GM11168 (cell line): ENCODE data around the gene PRR5.

ENCODE experiments used
- in situ Hi-C: fragments of 300-500 bp; cut with MboI; formaldehyde crosslinking; loops from one replicate; pipeline ENCODE4 v1.12.0; 2022; ENCODE audit warnings: low sequenced_read_pairs; ENCODE audit not compliant: unreplicated experiment

Gene PRR5

DNA sequence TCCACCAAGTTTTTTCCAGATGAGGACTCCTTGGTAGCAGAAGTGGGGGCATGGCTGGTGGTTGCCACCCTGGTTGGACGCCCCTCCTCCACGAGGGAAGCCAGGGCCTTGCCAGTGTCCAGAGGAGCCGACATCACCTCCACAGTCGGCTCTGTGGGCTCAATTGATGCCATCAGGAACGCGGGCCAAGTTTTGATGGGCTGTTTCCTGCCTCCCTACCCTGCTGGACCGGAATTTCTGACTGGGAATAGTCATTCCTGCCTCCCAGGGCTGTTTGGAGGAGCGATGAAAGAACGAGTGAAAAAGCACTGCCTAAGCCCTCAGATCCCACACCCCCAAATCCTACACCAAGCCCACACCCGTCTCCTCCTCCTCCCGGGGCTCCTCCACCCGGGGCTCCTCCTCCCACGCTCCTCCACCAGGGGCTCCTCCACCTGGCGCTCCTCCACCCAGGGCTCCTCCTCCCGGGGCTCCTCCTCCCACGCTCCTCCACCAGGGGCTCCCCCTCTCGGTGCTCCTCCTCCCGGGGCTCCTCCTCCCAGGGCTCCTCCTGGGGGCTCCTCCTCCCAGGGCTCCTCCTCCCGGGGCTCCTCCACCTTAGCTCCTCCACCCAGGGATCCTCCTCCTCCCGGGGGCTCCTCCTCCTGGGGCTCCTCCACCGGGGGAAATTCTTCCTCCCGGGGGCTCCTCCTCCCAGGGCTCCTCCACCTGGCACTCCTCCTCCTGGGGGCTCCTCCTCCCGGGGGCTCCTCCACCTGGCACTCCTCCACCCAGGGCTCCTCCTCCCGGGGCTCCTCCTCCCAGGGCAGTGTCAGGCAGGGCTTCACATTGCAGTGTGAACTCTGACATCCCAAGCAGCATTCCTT lies 10.0 kb upstream of the PRR5 start:
- in situ Hi-C loops, result no loop called here

DNA sequence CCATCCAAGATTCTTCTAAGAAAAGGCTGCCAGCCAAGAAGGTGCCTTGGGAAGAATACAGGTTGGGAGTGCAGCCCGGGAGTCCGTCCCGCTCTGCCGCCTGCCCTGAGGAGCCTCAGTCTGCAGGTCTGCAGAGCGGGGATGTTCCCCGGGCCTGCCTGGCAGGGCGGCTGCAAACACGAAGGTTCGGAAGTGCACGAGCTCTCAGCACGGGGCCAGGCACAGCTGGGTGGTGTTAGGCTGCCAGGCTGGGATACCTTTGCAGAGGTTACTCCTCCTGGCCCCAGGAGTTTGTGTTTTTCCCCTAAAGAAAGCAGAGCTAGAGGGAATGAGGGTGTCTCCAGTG lies 9.4 kb upstream of the PRR5 start:
- in situ Hi-C loops, result no loop called here

DNA sequence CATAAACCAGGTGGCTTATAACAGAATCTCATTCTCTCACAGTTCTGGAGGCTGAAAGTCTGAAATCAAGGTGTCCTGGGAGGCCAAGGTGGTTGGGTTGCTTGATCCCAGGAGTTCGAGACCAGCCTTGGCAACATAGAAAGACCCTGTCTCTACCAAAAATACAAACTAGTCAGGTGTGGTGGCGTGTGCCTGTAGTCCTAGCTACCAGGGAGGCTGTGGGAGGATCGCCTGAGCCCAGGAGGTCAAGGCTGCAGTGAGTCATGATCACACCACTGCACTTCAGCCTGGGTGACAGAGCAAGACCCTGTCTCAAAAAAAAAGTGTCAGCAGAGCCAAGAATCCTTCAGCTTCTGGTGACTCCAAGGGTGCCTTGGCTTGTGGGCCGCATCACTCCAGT lies 8.9 kb upstream of the PRR5 start:
- in situ Hi-C loops, result no loop called here

DNA sequence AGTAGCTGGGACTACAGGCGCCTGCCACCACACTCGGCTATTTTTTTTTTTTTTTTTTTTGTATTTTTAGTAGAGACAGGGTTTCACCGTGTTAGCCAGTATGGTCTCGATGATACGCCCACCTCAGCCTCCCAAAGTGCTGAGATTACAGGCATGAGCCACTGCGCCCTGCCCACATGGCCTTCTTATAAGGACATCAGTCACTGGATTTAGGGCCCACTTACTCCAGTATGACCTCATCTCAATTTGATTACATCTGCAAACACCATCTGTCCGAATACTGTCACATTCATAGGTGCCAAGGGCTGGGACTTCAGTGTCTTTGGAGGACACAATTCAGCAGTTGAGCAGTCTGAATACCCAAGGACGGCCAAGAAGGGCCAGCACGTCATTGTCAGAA lies 8.2 kb upstream of the PRR5 start:
- in situ Hi-C loops, result no loop called here

DNA sequence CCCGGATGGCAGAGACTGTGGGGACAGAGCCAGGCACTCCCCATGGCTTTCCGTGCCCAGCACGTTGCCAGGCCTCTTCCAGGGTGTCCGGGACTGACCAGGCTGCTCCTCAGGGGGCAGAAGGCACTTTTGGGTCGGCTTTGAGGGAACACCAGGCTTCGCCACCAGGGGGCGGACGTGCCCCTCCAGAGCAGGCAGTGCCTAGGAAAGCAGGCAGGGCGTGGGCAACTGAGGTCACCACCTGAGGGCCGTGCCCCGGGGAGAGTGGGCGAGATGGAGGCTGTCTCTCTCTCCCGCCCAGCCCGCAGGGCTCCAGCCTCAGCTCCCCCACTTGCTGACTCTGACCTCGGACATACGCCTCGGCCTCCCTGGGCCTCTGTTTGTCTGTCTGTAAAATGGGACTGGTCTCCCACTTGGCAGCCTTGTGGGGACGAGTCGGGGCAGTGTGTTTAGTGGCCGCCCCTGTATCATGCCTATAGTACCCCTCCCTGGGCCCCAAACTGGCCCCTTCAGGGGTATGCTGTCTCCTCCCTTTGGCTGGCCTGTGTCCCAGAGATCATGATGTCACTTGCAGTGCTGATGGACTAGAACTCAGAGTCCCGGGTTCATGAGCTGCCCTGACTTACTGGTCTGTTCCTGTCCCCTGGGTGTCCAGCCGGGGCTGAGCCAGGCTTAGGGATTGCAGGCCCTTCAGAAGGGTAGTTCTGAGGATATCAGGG lies 4.4 kb upstream of the PRR5 start:
- in situ Hi-C loops, result no loop called here

DNA sequence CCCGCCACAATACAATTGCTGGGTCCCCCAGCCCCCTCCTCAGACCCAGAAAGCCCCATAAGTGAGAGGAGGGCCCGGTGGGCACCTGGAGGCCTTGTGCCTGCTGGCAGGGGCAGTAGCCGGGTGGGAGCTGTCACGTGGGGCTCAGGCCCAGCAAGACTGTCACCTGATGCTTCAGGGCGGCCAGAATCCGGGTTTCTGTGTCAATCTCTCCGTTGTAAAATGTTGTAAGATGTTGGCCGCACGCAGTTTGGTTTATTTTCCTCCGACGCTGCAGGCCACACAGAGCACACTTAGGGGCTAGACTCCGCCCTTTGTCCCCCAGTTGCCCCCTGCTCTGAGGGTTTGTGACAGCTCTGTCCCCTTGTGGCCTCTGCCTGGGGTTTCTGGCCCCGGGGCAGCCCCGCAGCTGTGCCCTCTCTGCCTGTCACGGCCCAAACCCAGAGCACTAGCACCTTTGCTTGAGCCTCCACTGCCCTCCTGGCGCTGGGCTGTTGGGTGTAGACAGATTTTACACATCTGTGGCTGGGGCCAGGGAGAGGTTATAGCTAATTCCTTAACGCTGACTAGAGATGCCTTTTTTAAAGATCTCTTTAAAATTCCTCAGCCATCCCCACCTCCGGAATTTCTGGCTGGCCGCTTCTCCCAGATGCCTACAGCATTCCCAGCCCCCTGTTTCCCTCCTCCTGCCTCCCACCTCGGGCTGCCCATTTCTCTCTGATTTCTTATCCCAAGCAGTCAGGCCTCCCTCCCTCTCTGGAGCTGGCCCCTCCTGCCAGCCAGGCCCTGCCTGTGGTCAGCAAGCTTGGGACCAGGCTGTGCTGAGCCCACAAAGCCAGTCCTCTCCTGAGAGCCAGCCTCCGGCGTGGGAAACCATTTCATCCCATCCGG lies 3.2 kb upstream of the PRR5 start:
- in situ Hi-C loops, result no loop called here

DNA sequence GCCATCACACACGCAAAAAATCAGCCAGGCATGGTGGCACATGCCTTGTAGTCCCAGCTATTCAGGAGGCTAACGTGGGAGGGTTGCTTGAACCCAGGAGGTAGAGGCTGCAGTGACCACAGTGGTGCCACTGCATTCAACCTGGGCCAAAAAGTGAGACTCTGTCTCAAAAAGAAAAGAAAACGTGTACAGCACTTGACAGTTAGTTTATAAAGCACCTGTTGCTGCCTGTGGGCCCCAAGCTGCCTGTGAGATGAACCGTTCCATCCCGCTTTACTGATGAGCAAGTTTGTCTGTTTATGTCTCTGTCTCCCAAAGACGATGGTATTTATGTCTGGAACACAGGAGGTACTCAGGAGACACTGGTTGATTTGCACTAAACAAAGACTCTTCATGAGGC lies 1.5 kb upstream of the PRR5 start:
- in situ Hi-C loops, result no loop called here

DNA sequence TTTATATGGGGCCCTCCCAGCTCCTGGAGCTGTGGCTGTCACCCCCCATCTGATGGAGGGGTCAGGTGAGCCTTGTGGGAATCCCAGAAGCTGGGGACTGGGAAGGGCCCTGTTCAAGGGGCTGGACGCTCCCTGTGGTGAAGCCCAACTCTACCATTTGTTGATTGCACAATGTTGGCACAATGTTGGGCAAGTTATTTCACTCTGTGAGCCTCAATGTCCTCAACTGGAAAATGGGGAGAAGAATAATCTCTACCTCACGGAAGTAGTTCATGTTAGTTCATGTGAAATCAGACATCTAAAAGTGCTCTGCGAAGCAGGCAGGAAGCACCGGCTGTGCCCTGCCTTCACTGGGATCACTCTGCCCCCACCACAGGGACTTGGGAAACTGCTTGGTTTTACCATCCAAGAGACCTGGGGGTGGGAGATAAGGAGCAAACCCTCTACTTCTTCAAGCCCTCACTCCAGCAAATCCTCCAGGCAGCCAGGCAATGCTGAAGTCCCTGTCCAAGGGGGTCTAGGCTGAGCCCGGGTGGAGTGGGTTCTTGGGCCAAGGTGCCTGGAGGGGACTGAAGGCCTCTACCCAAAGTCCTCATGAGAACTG lies 715 bp upstream of the PRR5 start:
- in situ Hi-C loops, result no loop called here

DNA sequence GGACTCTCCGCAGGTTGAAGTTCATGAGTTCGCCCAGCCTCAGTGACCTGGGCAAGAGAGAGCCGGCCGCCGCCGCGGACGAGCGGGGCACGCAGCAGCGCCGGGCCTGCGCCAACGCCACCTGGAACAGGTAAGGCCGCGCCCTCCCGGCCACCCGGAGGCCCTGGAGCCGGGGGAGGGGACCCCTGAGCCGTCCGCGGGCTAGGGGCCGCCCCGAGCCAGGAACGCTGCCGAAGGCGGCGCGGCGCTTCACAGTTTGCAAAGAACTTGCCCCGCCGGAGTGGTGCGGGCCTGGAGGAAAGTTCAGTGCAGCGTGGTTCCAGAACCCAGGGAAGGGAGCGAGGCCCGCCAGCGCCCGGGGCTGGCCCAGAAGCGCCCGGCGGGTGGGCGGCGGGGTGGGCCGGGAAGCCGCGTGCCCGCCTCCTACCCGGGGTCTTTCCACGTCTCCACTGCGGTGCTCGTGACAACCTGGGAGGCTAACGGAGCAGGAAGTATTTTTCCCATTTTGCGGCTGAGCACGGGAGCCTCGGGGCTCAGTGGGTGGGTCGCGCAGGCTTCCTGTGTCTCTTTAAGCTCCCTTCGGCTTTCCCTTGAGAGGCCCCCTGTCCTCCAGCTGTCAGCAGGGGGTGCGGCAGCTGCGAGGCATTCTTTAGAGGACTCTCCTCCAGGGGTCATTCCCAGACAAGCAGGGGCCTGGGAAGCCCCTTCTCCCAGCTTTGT lies 635 bp downstream of the PRR5 start:
- in situ Hi-C loops, result no loop called here

DNA sequence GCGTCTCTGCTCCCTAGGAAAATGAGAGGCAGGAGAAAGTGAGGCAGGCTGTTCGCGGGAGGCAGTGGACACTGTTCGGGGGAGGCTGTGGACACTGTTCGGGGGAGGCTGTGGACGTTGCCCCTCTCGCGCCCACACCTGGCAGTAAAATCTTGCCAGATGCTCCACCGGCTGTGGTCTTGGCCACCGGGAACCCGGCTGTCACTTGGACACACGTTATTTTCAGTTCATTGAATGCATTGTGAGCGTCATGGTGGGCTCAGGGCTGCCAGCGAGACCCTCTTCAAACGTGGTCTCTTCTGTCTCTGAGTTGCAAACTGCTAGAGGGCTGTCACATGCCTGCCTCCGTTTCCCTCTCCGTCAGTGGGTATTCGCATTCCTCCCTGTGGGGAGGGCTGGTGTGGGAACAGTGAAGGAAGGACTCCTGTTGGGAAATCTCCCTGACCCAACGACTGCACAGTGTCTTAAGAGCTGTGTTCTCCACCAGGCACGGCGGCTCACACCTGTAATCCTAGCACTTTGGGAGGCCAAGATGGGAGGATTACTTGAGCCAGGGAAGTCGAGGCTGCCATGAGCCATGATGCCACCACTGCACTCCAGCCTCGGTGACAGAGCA lies 1.4 kb downstream of the PRR5 start:
- in situ Hi-C loops, result no loop called here

DNA sequence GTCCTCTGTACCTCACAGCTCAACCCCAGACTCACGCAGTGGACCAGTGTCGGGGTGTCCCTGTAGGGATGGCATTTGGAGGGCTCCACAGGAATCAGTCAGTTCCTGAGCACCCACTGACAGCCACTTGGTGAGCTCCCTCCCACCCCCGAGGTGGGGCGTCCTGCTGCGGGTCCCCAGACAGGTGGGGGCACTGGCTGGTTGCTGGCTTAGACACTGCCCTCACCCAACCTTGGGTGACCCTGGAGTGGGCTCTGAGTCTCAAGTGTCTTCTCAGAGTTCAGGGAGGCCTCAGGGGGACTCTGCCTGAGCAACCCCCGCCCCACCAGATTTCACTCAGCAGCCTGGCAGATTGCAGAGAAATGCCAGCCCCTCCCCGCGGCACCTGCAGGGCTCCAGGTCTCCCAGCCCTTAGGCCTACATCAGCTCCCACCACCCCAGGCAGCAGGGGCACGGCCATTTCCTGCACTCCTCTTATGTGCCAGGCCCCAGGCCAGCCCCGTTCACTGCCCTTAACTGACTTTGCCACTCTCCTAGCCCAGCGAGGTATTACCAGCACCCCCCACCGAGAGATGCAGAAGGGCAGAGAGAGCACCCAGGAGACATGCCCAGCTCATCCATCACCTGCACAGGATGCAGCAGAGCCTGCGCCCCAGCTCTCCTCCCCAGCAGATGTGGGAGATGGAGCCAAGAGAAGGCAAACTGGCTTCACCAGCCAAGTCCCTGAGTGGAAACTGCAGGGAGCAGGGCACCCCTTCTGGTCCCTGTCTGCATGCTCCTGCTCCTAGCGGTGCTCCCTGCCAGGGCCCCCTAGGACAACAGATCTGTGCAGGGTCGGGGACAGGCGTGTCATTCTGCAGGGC lies 2.4 kb downstream of the PRR5 start:
- in situ Hi-C loops, result no loop called here

DNA sequence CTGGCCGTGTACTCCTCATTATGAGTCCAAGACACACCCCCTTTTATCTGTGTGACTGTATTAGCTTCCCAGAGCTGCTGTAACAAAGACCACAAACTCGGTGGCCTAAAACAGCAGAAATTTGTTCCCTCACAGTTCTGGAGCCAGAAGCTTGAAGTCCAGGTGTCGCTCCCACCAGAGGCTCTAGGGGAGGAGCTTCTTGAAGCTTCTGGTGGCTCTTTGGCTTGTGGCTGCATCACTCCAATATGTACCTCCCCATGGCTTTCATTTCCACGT lies 3.0 kb downstream of the PRR5 start:
- in situ Hi-C loops, result no loop called here

DNA sequence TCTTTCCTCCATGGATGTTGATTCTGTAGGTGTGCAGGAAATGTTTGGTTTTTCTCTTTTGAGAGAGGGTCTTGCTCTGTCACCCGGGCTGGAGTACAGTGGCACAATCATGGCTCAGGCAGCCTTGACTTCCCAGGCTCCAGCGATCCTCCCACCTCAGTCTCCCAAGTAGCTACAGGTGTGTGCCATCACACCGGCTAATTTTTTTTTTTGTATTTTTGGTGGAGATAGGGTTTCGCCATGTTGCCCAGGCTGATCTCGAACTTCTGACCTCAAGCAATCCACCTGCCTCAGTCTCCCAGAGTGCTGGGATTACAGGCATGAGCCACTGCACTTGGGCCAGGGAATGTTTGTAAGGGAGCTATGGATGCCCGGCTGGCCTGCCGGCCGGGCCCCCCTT lies 4.5 kb downstream of the PRR5 start:
- in situ Hi-C loops, result no loop called here

DNA sequence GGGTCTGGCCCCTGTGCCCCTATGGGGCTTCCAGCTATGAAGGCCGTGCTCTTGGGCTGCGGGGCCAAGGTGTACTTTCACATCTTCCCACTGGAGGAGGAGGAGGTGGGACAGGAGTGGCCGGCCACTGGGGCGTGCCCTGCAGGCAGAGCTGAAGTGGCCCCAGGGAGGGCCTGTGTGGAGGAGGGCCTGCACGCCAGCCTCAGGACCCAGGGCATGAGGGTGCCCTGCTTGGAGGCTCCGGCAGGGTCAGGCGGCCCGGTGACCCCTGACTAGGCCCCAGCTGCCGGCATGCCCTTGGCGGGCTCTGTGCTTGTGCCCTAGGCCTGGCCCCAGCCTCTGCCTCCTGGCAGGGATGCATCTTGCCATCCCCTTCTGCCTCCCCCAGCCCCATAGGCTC lies 5.2 kb downstream of the PRR5 start:
- in situ Hi-C loops, result no loop called here

DNA sequence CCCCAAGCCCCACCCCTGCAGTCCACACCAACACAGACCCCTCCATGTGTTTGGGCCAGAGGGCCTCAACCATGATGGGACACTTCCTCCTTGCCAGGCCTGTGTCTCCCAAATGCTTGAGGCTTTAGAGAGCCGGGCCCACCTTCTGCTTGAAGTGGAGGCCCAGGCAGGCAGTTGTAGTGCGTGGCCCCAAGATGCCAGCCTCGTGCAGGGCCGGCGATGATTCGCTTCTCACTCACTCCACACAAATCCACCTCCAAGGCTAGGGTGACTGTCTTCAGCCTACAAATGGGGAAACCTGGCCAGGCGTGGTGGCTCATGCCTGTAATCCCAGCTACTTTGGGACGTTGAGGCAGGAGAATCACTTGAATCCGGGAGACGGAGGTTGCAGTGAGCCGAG lies 5.7 kb downstream of the PRR5 start:
- in situ Hi-C loops, result no loop called here

DNA sequence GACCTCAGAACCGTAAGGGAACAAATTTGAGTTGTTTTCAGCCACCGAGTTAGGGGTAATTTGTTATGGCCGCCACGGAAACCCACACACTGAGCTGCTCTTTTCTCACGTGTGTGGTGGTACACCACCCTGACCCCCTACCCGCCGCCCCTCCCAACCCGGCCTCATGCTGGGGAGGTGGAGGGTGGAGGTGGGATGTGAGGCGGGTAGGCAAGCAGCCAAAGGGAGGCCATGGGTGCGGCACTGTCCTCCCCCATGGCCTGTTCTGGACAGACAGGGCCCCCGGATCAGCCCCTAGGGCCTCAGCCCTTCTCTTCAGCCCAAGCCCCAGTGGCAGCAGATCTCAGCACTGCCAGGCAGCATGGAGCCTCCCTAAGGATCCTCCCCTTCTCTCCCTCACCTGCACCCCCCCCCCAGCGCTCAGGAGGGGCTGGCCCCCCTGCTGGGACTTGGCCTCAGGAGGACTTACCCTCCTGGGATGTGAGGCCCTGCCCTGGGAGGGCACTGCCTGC lies 7.9 kb downstream of the PRR5 start:
- in situ Hi-C loops, result no loop called here

DNA sequence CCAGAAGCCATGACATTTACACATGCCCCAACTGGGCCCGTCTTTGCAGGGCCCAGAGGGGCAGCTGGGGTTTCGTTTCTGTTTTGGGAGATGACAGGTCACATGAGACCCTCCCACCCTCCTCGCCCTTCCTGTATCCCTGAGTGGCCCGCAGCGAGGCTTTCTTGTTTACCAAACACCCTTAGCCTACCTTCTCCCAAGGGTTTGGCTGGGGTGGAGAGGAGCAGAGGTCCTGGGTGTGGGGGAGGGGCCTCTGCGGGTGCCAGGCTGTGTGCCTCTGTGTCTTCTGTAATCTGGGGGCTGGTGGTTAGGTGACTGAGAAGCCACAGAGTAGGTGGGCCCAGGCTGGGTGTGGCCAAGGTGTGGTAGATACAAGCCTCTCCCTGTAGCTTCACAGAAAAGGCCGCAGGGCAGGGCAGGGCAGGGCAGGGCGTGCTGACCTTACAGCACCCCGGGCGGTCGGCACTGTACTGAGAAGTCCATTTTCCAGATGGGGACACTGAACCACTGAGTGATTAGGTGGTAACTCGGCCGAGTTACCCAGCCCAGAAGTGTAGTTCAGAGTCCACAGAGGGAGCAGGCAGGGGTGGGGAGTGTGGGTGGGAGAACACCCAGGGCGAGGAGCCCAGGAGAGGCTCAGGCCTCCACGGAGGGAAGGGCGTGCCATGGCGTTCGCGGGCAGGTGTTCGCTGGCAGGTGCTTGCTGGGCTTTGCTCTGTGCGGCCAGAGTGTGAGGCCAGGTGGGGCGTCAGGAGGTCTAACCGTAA lies 8.7 kb downstream of the PRR5 start:
- in situ Hi-C loops, result no loop called here

DNA sequence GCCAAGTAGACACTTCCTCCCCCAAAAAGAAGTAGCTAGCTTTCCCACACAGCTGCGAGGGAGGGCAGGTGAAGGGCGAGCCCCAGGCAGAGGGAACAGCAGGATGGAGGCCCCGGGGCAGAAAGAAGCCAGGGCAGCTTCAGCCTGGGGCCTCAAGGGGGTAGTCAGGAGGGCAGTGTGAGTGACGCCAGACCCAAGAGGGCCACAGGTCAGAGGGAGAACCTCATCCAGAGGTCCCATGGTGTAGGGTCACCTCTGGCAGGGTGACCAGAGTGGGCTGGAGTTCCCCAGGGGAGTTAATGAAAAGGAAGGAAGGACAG lies 9.2 kb downstream of the PRR5 start:
- in situ Hi-C loops, result no loop called here
